Measurements from ENCODE around the gene ASXL1.
A peak's percentile ranks its signal among the peaks of the same experiment; 100 is the strongest.

ASXL1 gene

DNA sequence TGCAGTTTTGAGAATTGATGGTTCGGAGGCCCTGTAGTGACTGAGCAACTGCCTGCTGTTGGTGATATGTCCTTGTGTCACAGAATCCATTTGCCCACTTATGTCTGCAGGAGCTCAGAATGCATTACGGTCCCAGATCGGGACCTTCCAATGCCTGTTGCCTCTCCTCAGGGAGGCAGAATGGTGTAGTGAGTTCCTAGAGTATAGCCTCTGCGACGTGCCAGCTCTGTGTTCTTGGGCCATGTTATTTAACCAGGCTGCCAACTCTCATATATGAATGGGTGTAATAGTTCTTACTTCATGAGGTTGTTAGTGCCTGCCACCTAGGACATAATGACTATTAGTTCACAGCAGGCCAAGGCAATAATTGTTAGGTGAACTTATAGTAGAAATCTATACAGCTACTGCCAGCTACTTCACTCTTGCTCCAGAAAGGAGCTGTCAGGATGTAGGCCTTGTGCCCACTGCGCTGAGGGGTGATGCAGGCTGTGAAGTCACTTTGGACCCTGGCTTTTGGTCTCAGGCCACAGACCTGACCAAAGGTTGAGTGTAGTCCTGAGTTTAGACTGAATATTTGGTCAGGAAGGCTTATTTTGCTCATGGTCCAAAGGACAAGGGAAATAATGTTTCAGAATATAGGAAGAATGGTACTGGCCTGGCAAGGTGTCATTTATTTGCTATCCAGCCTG is 82.1 kb downstream of the ASXL1 start:
- DNase-seq (ENCODE audit: low spot score), result no peak

DNA sequence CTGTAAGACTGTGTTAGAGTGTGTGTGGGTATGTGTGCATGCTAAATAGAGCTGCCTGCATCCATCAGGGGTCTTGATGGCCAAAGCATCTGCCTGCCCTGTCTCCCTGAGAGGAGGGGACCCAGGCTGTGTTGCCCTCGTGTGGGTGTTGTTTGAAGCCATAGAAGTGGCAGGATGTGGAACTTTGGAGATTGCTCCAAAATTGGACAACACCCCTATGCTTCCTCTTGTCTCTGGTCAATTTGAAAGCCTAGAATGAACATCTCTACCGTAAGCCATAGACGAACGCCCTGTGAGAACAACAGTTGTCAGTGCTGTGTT is 82.6 kb downstream of the ASXL1 start:
- DNase-seq (ENCODE audit: low spot score), result no peak

DNA sequence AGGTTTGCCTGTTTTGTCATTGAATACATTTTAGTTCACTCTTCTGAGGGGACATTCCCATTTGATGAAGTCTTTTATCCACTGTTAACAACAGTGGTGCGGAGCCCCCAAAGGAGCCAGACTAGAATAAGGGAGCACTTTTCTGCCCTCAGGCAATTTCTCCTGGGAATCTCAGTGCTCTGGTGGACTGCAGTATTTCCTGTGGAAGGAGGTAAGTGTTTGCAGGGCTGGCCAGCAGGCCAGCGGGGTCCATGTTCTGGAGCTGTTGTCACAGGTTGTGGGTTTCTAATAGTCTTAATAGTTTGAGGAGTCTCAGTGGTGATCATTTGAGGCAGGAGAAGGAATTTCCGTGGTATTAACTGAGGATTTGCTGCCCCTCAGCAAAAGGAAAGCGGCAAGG is 83.5 kb downstream of the ASXL1 start:
- DNase-seq (ENCODE audit: low spot score), result no peak

DNA sequence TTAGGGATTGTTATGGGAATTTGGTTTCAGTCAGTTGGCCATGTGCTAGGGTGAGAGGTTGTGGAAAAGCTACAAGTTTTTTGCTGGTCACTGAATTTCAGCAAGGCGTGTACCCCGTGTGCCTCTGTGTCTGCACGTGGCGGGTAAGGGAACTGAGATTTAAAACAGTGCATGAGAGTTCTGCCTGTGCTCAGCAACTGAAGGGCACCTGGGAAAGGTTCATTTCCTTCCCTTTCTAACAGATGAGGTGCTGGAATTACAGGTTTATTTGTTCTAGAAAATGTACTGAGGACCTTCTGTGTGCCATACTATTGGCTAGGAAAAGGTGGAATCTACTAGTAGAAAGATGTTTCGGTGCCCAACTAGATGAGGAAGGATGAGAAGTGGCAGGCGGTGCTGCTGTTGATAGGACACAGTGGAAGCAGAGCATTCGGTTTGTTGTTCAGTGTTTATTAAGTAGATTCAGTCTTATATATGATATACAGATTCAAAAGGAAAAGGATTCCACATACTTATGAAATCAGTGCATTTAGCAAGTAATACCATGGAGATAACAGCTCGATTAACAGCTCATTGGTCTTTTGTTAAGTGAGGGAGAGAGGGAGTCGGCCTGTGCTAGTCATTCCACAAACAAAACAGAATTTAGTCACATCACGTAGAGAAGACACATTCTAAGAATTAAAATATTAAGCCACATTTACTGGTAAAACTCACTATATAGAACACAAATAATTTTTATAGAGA is 84.7 kb downstream of the ASXL1 start:
- DNase-seq (ENCODE audit: low spot score), result no peak

DNA sequence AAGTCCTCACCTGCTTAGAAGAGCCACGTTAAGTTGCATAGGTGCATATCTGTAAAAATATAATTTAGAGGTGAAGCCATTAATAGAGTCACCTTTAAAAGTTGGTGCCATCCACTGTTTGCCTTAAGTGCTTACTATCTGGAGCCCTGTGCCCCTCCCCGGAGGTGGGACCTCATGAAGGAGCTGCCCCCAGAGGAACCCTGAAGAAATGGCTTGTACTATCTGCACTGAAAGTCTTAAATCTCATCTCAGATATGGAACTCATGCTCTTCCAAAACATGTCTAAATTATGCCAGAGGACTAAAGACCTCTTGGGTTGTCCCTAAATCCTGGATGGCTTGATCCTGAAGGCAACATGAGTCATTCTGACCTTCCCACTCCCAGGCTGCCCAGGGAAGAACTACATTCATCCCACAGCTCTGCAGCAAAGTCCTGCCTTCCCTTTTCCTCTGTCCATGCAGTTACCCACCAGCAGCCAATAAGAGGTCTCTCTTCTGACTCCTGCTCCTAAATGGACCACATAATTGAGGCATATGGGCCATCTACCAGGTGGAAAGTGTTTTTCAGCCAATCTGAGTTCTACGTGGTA is 85.3 kb downstream of the ASXL1 start:
- no peak for DNase-seq (ENCODE audit: low spot score)

DNA sequence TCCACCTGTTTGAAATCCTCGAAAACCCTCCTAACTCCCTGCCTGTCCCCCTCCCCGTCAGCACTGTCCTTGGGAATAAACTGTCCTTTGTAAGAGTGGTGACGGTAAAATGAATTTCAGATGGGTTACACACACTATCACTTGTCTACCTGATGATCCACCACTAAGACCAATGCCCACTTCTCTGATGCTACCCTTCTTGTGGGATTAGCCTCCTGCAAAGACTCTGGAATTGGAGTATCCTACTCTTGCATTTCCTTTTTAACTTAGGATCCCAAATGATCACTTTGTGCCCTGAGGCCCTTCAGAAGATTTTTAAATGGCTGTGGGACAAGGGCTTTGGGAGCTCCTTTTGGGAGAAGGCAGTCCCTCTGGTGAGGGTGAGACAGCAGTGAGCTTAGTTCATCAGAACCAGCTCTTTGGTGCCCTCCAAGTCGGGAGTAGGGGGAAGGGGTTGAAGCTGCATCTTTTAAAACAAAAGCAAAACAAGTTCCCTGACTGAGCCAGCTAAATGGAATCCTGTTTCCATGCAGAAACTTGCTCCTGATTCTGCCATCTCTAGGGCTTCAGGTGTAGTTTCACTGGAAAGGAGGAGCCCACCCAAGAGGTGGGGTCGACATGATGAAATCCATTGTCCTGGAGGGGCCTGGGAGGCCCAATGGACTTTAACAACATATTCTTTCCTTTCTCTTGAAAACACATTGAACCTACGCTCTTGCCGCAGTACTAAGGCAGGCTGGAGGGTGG is 86.5 kb downstream of the ASXL1 start:
- no peak for DNase-seq (ENCODE audit: low spot score)

DNA sequence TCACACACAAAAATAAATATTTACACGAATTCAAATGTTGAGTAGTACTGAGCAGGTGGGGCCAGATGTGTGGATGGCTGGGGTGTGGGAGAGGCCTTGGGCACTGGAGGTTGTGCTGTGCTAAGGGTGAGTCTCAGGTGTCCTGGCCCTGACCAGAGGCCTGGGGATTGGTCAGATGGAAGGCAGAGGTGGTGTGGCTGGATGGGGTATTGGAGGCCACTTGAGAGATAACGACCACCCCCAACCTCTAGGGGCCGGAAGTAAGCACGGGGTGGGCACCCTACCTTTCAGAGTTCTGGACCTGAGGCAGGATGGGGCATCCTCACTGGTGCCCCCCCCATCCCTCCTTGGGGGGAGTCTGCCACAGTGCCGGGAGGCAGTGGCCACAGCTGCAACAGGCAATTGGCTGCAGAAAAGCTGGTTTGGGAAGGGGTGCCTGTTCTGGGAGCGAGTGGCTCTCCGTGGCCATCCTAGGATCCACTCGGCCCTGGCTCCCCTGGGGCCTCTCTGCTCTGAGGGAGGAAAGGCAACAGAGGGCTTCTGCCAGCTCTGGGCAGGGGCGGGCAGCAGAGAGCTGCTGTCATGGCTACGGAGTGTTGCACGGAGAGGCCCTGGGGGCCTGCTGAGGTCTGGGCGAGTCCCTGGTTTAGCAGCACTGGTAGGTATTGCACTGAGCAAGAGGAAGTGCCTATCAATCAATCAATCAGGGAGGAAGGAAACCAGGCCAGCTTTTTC is 87.6 kb downstream of the ASXL1 start:
- peak; percentile 62 for DNase-seq (ENCODE audit: low spot score)

DNA sequence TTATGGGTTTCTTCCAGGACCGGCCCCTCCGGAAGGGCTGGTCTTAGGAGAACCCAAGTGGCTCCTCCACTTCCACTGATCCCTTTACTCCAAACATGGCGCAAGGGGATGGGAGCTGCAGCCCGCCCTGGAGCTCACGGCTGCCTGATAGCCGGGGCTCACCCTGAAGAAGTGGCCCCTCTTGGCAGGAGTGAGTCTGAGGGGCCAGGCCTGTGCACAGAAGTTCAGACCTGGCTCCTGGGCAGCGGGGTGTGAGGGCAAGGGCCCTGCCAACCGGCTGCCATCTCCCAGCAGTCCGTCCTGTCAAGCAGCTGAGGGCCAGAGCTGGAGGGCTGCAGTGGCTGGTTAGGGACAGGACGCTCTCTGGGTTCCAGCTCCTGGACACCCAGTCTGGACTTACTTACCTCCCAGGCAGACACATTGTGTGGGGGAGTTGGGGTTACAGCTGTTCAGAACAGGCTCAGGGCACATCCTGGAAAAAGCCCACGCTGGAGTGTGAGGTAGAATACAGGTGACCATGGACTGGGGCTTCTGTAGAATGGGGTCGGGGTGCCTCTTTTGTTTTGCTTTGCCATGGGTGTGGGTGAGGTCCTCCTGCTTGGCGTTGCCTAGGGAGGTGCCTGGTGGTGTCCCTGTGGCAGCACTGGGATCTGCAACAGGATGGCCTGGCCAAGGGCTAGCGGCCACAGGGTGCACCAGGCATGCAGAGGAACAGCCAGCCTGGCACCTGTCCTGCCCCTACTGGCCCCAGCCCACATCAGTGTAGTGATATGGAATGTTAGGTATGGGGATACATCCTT is 88.4 kb downstream of the ASXL1 start:
- DNase-seq (ENCODE audit: low spot score), result no peak

DNA sequence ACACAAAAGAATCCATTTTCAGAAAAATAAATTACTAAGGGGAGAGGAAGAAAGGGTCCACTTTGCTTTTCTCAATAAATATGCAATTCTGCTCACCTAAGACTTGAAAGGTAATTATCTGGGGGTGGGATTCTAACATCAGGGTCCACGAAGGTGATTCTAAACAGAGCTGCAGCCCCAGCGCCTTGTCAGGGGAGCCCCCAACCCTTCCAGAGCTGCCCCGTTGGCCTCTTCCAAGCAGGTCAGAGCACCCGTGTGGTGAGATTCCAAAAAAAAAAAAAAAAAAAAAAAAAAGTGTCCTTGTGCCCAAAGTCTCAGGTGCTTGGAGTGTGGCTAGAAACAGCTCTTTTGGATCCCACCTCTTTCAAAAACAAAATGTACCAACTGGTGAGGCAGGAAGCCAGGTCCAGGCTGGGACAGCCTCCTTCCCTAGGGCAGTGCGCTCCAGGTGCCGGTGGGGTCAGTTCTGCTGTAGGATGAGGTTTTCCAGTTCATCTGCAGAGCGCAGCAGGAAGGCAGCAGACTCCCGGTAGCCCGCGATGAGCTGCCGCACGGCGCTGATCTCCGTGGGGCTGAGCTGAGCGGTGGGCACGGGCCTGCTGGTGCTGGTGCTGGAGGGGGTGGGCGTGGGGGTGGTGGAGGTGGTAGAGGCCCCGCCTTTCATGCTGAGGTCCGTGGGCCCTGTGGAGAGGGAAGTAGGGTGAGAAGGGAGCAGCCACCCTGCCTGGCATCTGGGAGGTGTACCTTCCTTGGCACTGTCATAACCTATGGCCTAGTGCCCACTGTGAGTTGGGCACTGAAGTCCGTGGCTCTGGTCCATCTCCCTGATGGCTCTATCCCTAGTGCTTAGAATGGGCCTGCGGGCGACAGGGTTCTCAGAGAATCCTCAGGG is 89.3 kb downstream of the ASXL1 start:
- no peak for DNase-seq (ENCODE audit: low spot score)

DNA sequence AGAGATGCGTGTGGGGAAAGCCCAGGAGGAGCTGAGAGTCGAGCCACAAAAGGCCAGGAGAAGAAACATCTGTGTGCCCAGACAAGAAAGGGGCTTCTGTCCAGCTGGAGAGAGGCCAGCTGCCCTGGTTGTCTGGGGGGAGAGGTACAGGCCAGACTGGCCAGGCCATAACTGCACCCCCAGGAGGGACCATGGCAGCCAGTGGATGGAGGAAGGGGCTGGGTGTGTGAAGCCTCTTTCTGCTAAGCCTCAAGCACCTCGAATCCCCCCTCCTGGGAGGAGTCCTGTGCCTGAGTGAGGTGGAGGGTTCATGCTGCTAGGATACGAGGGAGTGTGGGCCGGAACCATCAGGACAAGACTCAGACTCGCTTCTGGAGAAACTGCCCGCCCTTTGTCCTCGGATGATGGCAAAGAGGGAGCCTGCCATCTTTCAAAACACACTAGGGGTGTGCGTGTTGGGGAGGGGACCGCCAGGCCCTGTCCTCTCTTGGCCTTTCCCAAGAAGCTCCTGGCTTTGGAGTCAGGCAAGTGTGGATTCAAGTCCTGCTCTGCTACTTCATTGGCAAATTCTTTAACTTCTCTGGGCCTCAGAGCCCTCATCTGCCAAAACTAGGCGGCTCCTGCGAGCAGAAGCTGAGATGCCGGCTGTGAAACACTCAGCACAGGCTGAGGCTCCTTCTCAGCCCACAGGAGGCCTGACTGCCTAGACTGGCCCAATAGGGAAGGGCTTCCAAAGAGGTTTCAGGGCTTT is 90.3 kb downstream of the ASXL1 start:
- no peak for DNase-seq (ENCODE audit: low spot score)

DNA sequence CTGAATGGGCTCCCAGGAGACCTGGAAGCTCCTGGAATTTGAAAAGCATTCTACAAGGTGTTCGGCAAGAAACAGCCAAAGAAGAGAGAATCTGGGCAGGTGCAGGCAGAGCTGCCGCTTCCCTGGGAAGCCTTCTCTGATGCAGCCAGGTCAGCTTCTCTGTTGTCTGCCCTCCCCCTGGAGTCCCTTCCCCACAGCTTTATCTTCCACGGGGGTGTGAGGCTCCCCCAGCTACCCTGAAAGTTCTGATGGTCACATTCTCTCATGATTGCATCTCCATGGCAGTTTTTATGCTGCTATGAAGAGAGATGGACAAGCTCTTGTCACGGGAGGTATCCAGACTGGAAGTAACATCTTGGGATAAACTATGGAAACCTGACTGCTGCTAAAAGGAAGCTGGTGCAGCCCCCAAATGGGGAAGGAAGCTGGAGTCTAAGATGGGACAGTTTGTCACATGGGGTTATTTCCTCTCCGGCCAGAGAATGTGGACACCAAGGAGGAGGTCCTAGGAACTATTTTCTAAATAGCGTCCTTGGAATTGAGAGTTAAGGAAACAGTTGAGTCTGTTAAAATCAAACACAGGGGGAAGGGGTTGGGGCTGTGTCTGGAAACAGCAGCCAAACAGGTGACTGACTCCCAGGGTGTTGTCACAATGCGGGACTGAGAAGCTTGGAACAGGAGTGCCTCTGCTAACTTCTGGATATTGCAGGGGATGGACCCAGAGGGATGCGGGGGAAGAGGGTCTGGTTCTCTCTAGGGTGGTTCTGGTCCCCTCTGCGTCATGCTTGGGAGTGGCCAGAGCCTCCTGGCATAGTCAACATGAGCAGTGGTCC is 91.1 kb downstream of the ASXL1 start:
- no peak for DNase-seq (ENCODE audit: low spot score)

DNA sequence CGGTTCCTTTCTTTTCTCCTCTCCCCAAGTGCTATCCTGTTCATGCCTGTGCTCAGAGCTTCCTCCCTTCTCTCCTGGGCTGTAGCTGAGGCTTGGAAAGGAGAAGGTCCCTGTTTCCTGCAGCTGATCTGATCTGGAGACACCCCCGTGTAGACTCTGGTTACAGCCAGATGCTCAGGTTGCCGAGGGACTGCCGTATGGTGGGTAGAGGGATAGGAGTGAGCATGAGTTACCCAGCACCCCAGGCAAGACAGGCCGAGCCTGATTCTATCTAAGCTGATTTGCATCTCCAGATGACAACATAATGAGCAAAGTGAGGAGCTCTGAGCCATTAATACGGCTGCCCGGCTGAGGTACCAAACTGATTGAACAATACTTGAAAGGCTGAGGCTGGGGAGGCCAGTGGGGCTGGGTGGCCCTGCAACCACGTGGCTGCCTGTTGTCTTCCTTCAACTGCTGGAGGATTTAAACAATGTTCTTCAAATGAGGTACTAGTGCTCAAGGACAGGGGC is 91.8 kb downstream of the ASXL1 start:
- DNase-seq (ENCODE audit: low spot score), result no peak

DNA sequence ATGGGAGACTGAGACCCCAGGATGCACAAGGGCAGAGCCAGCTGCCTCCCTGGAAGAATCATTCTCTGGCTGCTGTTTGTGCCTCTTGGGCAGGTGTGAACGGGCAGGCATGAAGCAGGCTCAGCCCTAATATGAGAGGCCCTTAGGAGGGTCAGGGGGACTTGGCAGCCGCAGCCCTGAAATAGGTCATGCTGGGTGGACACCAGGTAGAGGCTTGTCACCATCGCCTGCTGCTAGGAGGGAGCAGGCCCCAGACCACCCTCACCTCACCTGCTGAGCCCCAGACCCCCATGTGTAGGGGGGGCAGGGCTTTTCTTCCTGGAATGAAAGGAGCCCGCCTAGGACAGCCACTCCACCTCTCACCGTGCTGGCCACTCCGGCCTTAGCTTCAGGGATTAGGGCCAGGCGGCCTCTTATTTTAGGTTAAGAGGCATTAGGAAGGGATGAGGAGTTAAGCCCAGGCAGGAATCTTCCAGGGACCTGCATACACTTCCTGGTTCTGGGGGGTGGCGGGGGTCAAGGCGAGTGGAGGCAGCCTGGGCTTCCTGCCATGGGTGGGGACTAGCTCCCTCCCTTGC is 92.4 kb downstream of the ASXL1 start:
- no peak for DNase-seq (ENCODE audit: low spot score)

DNA sequence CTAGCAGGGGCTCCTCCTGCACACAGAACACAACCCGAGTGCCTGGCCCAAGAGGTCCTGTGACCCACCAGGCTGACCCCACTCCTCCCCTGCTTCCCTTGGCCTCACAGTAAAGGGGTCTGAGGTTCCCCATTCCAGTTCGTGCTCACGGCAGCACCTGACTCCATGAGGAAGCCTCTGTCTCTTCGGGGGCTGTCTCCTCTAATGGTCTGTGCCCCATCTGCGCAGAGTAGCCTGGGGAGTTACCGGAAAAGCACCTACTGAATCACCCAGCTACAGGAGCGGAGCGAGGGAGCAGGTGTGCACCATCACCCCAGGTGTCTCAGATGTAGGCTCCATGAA is 93.2 kb downstream of the ASXL1 start:
- DNase-seq (ENCODE audit: low spot score), result no peak

DNA sequence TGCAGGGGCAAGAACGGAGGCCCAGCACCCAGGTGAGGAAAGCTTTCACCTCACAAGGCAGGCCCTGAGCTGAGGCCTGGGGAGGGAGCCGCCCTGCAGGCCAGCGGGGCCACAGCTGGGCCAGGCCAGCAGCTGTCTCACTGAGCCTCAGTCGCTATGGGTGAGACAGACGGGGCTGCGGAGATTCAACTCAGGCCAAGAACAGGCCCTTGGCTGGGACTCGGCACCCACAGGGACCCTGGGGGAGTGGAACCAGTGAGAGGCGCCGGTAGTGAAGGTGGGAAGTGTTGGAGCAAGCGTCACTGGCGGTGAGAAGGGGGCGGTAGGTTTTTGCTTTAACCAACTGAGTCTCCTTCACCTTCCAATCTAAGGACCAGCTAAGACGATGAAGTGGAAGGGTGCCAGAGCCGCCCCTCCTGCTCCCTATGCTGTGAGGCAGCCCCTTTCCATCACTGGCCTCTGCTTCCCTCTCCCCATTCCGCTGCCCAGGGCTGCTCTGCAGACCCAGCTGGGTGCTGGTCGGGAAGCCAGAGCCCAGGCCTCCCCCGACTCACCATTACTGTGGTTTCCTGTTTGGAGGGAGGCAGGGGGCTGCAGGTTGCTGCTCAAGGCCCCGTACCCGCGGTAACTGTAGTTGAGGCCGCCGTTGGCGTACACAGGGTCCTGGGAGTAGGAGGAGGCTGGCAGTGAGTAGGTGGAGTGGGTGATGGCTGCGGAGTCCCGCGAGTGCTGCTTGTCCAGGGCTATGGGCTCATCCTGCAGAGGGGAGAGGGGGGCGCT is 93.7 kb downstream of the ASXL1 start:
- no peak for DNase-seq (ENCODE audit: low spot score)

DNA sequence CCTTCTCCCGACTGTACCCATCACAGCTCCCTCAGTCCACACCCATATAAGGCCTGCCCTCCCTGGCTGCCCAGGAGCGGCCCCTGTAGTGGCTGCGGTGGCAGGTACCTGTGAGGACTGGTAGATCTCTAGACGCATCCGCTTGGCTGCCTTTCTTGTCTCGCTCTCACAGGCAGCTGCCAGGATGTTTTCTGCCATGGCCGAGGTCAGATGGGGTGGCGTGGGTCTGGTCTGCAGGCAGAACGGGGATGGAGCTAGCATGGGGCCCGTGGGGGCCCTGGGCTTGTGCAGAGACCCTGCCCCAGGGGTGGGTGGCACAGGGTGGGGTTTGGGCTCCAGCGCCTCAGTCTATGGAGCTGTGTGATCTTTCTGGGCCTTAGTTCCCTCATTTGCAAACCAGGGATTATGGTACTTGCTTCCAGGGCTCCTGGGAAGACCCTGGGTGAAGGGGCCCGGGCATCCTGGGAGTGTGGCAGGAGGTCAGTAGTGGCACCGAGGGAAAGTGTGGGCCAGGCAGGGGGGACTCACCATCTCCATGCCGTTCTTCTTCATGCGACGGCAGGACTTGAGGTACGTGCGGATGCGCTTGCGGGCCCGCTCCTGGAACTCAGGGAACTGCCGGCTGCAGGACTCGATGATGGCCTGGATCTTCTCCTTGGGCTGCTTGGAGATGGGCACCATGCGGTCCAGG is 94.8 kb downstream of the ASXL1 start:
- no peak for DNase-seq (ENCODE audit: low spot score)

All from Ammon's horn (tissue), 1 donor.